Activated CD4-positive, alpha-beta T cell treated with anti-CD3 and anti-CD28 coated beads, Interleukin-2, Interleukin-4, amounts not matched to agents 100 ng/mL and 50 ng/mL, durations not matched to agents 16 hours and 8 hours (primary cell): ENCODE measurements around the gene OR4C12.
A peak's percentile ranks its signal among the peaks of the same experiment; 100 is the strongest.
"Not testable (repeated sequence)": the region's sequence is repeated elsewhere in the genome, so short reads cannot be mapped to it uniquely, and the experiment has no call there.

Source experiments
- DNase-seq: peaks from one replicate; pipeline ENCODE4 v3.0.0-alpha.2; 2020; ENCODE audit warnings: low spot score

OR4C12 gene

GRCh38 chr11:49982435-49982834 is at the start of gene OR4C12:
Gene OR4C12, minus strand, starts transcription at chr11:49982535. Its CDS starts 34 bp downstream, at chr11:49982501.
- not testable (repeated sequence) for DNase-seq

- no peak for DNase-seq
Measured at GRCh38 chr11:50030193-50030592, 47.9 kb upstream of the OR4C12 start.

GRCh38 chr11:49995565-49995964 is 13.2 kb upstream of the OR4C12 start:
- DNase-seq = peak; percentile 70

- not testable (repeated sequence) for DNase-seq
Measured at GRCh38 chr11:49973439-49973838, 8.9 kb downstream of the OR4C12 start.

GRCh38 chr11:49952091-49952490 is 30.2 kb downstream of the OR4C12 start, which contains the start of gene OR4C13:
Gene OR4C13, plus strand, starts transcription at chr11:49952391. Its CDS starts 32 bp downstream, at chr11:49952423.
- DNase-seq = no peak

- not testable (repeated sequence) for DNase-seq
Measured at GRCh38 chr11:49948701-49949100, 33.6 kb downstream of the OR4C12 start.
